Measurements from ENCODE around the gene KLHL26.

KLHL26 gene

GRCh38 chr19:18603958-18604819, 32.6 kb upstream of the KLHL26 start:
- TF ChIP-seq CTCF (IDR thresholded peaks at IDR 0.05) (no peak), ZFX (IDR thresholded peaks at IDR 0.05; ENCODE audit: borderline replicate concordance) (no peak)
- H3K27ac ChIP-seq, result no peak overlapping the region

GRCh38 chr19:18604820-18605159, 32.0 kb upstream of the KLHL26 start:
- no peak overlapping the region for H3K27ac ChIP-seq
- TF ChIP-seq ZFX (IDR thresholded peaks at IDR 0.05; ENCODE audit: borderline replicate concordance) (no peak), CTCF (IDR thresholded peaks at IDR 0.05) (no peak)

GRCh38 chr19:18605196-18605545, 31.7 kb upstream of the KLHL26 start:
- TF ChIP-seq ZFX (IDR thresholded peaks at IDR 0.05; ENCODE audit: borderline replicate concordance) (no peak), CTCF (IDR thresholded peaks at IDR 0.05) (no peak)
- H3K27ac ChIP-seq, result no peak overlapping the region

GRCh38 chr19:18605546-18606280, 31.1 kb upstream of the KLHL26 start:
- TF ChIP-seq ZFX (IDR thresholded peaks at IDR 0.05; ENCODE audit: borderline replicate concordance), result no peak
- TF ChIP-seq CTCF (IDR thresholded peaks at IDR 0.05), result no peak
- no peak overlapping the region for H3K27ac ChIP-seq

GRCh38 chr19:18606281-18607225, 30.3 kb upstream of the KLHL26 start, which contains the start of gene CRLF1:
TSS of gene CRLF1 (minus strand) at chr19:18606799. CDS start at chr19:18606656, 143 bp downstream.
- no peak for TF ChIP-seq CTCF (IDR thresholded peaks at IDR 0.05)
- no peak for TF ChIP-seq ZFX (IDR thresholded peaks at IDR 0.05; ENCODE audit: borderline replicate concordance)
- no peak within 1 kb of the TSS for H3K27ac ChIP-seq

GRCh38 chr19:18607226-18608101, 29.4 kb upstream of the KLHL26 start:
- TF ChIP-seq CTCF (IDR thresholded peaks at IDR 0.05), result no peak
- no peak for TF ChIP-seq ZFX (IDR thresholded peaks at IDR 0.05; ENCODE audit: borderline replicate concordance)
- no peak overlapping the region for H3K27ac ChIP-seq
